PC-9 (cell line): Measurements from ENCODE around the gene DTD2. TPM values are rescaled to one million over a fixed set of nuclear protein-coding genes. Genes with fewer than 3 reads are reported as not detected.

Experiments
- BruUV-seq: library from RNA; stranded (reverse); fragments of 400-500 nt; replicated peaks from 2 replicates; lab custom pipeline; 2021; lab: Mats Ljungman, UMichigan
- CTCF ChIA-PET: fragments of 300-600 bp; sonication (Branson Sonifier 250); formaldehyde crosslinking; loops from one replicate; lab custom pipeline; 2022; ENCODE audit warnings: antibody characterized with exemption; lab: Charles Lee
- POLR2A ChIA-PET: fragments of 300-600 bp; sonication (Branson Sonifier 250); formaldehyde crosslinking; loops from one replicate; lab custom pipeline; 2022; ENCODE audit warnings: antibody characterized with exemption; ENCODE audit not compliant: unreplicated experiment; lab: Charles Lee
- DNase-seq, 2 experiments: peaks; one replicate each; pipeline versions ENCODE4 v3.0.0 to v3.0.0-alpha.2; 2015 to 2022; ENCODE audit warnings: mixed read lengths in 1 of 2
- H2AFZ ChIP-seq: fragments of 200-600 bp; sonication (generic); 2 replicates; pipeline ENCODE4 v1.8.1; 2017; ENCODE audit warnings: antibody characterized with exemption
- H3F3A ChIP-seq: fragments of 200-600 bp; sonication (generic); 2 replicates; pipeline ENCODE4 v1.8.1; 2017; ENCODE audit warnings: antibody characterized with exemption, mild to moderate bottlenecking, low read depth; ENCODE audit not compliant: insufficient read depth
- H3K27ac ChIP-seq: fragments of 200-600 bp; sonication (generic); 2 replicates; pipeline ENCODE4 v1.6.1; 2016; ENCODE audit warnings: mixed run types
- H3K27me3 ChIP-seq: fragments of 200-600 bp; sonication (generic); 2 replicates; pipeline ENCODE4 v1.6.1; 2016; ENCODE audit warnings: low read depth, mixed run types; ENCODE audit not compliant: insufficient read depth
- H3K36me3 ChIP-seq: fragments of 200-600 bp; sonication (generic); 2 replicates; pipeline ENCODE4 v1.6.1; 2016; ENCODE audit warnings: low read depth, mixed run types
- H3K4me1 ChIP-seq: fragments of 200-600 bp; sonication (generic); replicated peaks from 2 replicates; pipeline ENCODE4 v1.6.1; 2016; ENCODE audit warnings: mixed run types; ENCODE audit not compliant: insufficient read depth
- H3K4me2 ChIP-seq: fragments of 200-600 bp; sonication (generic); 2 replicates; pipeline ENCODE4 v1.6.1; 2017; ENCODE audit warnings: mixed run types
- H3K4me3 ChIP-seq: fragments of 200-600 bp; sonication (generic); 2 replicates; pipeline ENCODE4 v1.6.1; 2016; ENCODE audit warnings: mixed run types
- H3K79me2 ChIP-seq: fragments of 200-600 bp; sonication (generic); 2 replicates; pipeline ENCODE4 v1.6.1; 2017; ENCODE audit warnings: low read depth, mixed run types
- H3K9me2 ChIP-seq: fragments of 200-600 bp; sonication (generic); 2 replicates; pipeline ENCODE4 v1.8.1; 2017; ENCODE audit warnings: mild to moderate bottlenecking; ENCODE audit not compliant: insufficient read depth
- H3K9me3 ChIP-seq: fragments of 200-600 bp; sonication (generic); 2 replicates; pipeline ENCODE4 v1.8.1; 2016; ENCODE audit warnings: low read depth; ENCODE audit not compliant: insufficient read depth
- H4K20me1 ChIP-seq: fragments of 200-600 bp; sonication (generic); 2 replicates; pipeline ENCODE4 v1.8.1; 2017; ENCODE audit not compliant: insufficient read depth
- EZH2 ChIP-seq: fragments of 200-600 bp; sonication (generic); IDR thresholded peaks from 2 replicates; pipeline ENCODE4 v1.8.0; 2017; ENCODE audit warnings: antibody characterized with exemption, low read depth
- intact Hi-C: fragments of 100-400 bp; cut with micrococcal nuclease; formaldehyde crosslinking; loops from one replicate; pipeline ENCODE4 v1.10.0; 2022; ENCODE audit not compliant: unreplicated experiment
- total RNA-seq: library from RNA; stranded (reverse); gene quantifications from 2 replicates; pipeline ENCODE4 v1.2.3, GENCODE V29; 2021
- TF ChIP-seq, protein P1 (sequence below): fragments of 200-600 bp; sonication (generic); conservative IDR thresholded peaks from 2 replicates; pipeline ENCODE4 v1.6.1; 2017; ENCODE audit warnings: mixed run types, antibody characterized with exemption, mild to moderate bottlenecking, moderate library complexity

Gene DTD2
- total RNA-seq, 1 experiment from 2014 or later, result 10.1 TPM

DNA sequence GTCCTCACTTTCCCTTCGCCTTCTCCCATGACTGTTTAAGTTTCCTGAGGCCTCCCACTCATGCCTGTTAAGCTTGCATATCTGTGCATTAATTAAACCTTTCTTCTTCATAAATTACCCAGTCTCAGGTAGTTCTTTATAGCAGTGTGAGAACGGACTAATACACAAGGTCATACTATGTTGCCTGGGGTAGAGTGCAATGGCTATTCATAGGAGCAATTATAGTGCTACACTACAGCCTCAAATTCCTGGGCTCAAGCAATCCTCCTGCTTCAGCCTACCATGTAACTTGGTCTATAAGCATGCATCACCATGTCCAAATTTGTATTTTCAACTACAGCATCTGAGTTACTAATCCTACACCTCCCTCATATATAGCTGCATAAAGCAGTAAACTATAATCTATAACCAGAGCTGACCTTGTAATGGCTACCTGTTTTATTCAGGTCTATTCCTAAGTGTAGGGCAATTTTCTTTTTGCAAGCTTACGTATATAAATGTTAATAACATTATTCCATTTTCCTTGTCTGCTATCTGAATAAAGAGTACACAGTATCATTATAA is 55.9 kb downstream of the DTD2 start:
- TF ChIP-seq, protein P1, sequence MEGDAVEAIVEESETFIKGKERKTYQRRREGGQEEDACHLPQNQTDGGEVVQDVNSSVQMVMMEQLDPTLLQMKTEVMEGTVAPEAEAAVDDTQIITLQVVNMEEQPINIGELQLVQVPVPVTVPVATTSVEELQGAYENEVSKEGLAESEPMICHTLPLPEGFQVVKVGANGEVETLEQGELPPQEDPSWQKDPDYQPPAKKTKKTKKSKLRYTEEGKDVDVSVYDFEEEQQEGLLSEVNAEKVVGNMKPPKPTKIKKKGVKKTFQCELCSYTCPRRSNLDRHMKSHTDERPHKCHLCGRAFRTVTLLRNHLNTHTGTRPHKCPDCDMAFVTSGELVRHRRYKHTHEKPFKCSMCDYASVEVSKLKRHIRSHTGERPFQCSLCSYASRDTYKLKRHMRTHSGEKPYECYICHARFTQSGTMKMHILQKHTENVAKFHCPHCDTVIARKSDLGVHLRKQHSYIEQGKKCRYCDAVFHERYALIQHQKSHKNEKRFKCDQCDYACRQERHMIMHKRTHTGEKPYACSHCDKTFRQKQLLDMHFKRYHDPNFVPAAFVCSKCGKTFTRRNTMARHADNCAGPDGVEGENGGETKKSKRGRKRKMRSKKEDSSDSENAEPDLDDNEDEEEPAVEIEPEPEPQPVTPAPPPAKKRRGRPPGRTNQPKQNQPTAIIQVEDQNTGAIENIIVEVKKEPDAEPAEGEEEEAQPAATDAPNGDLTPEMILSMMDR, result no peak
- TF ChIP-seq EZH2, result no peak
- H3K4me3 ChIP-seq, result no peak overlapping the region
- no peak overlapping the region for H3K4me2 ChIP-seq
- H3K4me1 ChIP-seq, result no peaks in the 10 kb centered on the region
- ChIA-PET POLR2A (no interaction called here), CTCF (no interaction called here)
- DNase-seq, result no peak
- no peaks in the 10 kb centered on the region for H4K20me1 ChIP-seq
- no peaks in the 10 kb centered on the region for H3K9me3 ChIP-seq
- no peaks in the 10 kb centered on the region for H3K27me3 ChIP-seq
- no peaks in the 10 kb centered on the region; the same call in 1 of the 2 replicates for H3K36me3 ChIP-seq
- H3K27ac ChIP-seq, result no peak overlapping the region
- H3K9me2 ChIP-seq, result no peaks in the 10 kb centered on the region
- H3K79me2 ChIP-seq, result no peaks in the 10 kb centered on the region
- no peak overlapping the region for H2AFZ ChIP-seq
- H3F3A ChIP-seq, result no peaks in the 10 kb centered on the region
- BruUV-seq, result no TSS peak
- intact Hi-C loops, result no loop called here

DNA sequence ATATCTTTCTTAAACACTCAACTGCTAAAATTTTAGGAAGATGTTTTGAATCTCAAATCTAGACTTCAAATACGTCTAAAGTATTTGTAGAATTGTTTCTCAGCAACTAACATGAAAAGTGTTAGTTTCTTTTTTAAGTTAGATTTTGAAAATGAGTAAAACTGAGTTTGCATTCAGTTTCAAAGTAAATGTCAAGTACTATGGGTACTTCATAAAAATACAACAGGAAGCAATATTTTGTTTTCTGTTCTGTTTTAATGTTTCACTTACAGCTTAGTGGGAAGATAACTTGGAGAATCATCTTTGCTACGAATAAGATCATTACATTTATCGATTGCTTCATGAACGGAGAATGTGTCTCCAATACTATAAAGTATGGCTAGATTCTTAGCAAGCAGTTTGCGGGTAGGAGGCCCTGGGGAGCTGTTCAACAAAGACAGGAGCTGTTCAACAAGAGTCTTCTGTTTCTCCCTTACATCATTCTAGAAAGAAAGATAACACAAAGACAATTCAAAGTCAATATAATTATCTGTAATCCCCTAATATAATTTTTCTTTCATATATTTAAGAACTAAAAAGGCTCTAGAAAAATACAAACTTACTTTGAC is 57.2 kb downstream of the DTD2 start:
- DNase-seq, result no peak
- POLR2A ChIA-PET, result no interaction called here
- intact Hi-C loops, result no loop called here
- Histone ChIP-seq H2AFZ (no peak overlapping the region), H3F3A (no peaks in the 10 kb centered on the region), H3K36me3 (no peaks in the 10 kb centered on the region; the same call in 1 of the 2 replicates), H3K27me3 (no peaks in the 10 kb centered on the region), H3K9me2 (no peaks in the 10 kb centered on the region), H3K4me2 (no peak overlapping the region), H3K9me3 (no peaks in the 10 kb centered on the region), H3K79me2 (no peaks in the 10 kb centered on the region), H3K4me3 (no peak overlapping the region), H3K4me1 (no peaks in the 10 kb centered on the region), H3K27ac (no peak overlapping the region), H4K20me1 (no peaks in the 10 kb centered on the region)
- CTCF ChIA-PET, result no interaction called here
- TF ChIP-seq, protein P1, result no peak
- TF ChIP-seq EZH2, result no peak
- BruUV-seq, result no TSS peak

Other genes with a start within 250 kb of the DTD2 start
- 93.9 and 94.4 TPM in 2 replicates for gene HECTD1, start 249.7 kb downstream of the DTD2 start, total RNA-seq
- gene HEATR5A, start 37.0 kb downstream of the DTD2 start, total RNA-seq, result 18.1 and 25.7 TPM in 2 replicates
- not detected in 2 replicates for gene GPR33, start 30.5 kb upstream of the DTD2 start, total RNA-seq
- gene NUBPL, start 103.9 kb upstream of the DTD2 start, total RNA-seq, result 14.6 and 15.7 TPM in 2 replicates